Measurements from ENCODE around the gene TMEM117. TPM values are rescaled to one million over a fixed set of nuclear protein-coding genes. Genes with fewer than 3 reads are reported as not detected.

The TMEM117 gene
- total and polyA plus RNA-seq, 4 experiments from 2014 or later = 3.0 to 4.7 (median 3.8) TPM

- CTCF ChIA-PET (ENCODE audit: partially characterized antibody) = no interaction called here
- no peaks in the 10 kb centered on the region for H3K4me1 ChIP-seq (ENCODE audit: insufficient read depth, low read length)
Measured at GRCh38 chr12:43914391-43914790, 78.5 kb downstream of the TMEM117 start.

GRCh38 chr12:43914923-43915468 is 79.1 kb downstream of the TMEM117 start:
- Mint-ChIP-seq H3K27me3 (no peaks in the 10 kb centered on the region), H3K4me1 (peaks cover 0 to 5% (median under 1%) of the 10 kb centered on the region in 4 donors), H3K27ac (no peak overlapping the region), H3K9me3 (peaks cover 0 to 3% (median 0%) of the 10 kb centered on the region in 8 donors), H3K4me3 (no peak overlapping the region), H3K36me3 (no peaks in the 10 kb centered on the region)
- H3K4me1 ChIP-seq (ENCODE audit: insufficient read depth, low read length) = no peaks in the 10 kb centered on the region
- ChIA-PET POLR2A (ENCODE audit: partially characterized antibody) (no interaction called here), CTCF (ENCODE audit: partially characterized antibody) (no interaction called here)
- H3K4me3 ChIP-seq (ENCODE audit: low read length in 2 of 2) = no peak overlapping the region
- H3K27me3 ChIP-seq (ENCODE audit: insufficient read depth, low read length) = no peaks in the 10 kb centered on the region
- no peak for DNase-seq
- H3K9me3 ChIP-seq (ENCODE audit: control insufficient read depth in 1 of 2, low read length in 2 of 2) = no peaks in the 10 kb centered on the region
- H3K36me3 ChIP-seq (ENCODE audit: insufficient read depth, low read length) = no peaks in the 10 kb centered on the region
- H3K27ac ChIP-seq (ENCODE audit: low read depth, low read length) = no peak overlapping the region
- intact Hi-C loops (cut with micrococcal nuclease) = no loop called here

More at GRCh38 chr12:43914391-43914790, 78.5 kb downstream of the TMEM117 start:
- H3K36me3 Mint-ChIP-seq = no peaks in the 10 kb centered on the region
- peaks cover 0 to 5% (median under 1%) of the 10 kb centered on the region in 4 donors for H3K4me1 Mint-ChIP-seq
- POLR2A ChIA-PET (ENCODE audit: partially characterized antibody) = no interaction called here
- intact Hi-C loops (cut with micrococcal nuclease) = no loop called here
- H3K36me3 ChIP-seq (ENCODE audit: insufficient read depth, low read length) = no peaks in the 10 kb centered on the region
- H3K27ac ChIP-seq (ENCODE audit: low read depth, low read length) = no peak overlapping the region
- H3K27me3 ChIP-seq (ENCODE audit: insufficient read depth, low read length) = no peaks in the 10 kb centered on the region
- no peaks in the 10 kb centered on the region for H3K9me3 ChIP-seq (ENCODE audit: control insufficient read depth in 1 of 2, low read length in 2 of 2)
- no peak overlapping the region for H3K27ac Mint-ChIP-seq
- H3K4me3 Mint-ChIP-seq = no peak overlapping the region
- peaks cover 0 to 3% (median 0%) of the 10 kb centered on the region in 8 donors for H3K9me3 Mint-ChIP-seq
- H3K27me3 Mint-ChIP-seq = no peaks in the 10 kb centered on the region
- DNase-seq = no peak
- H3K4me3 ChIP-seq (ENCODE audit: low read length in 2 of 2) = no peak overlapping the region

- no peak overlapping the region for H3K4me3 ChIP-seq (ENCODE audit: low read length in 2 of 2)
- CTCF ChIA-PET (ENCODE audit: partially characterized antibody) = no interaction called here
- peaks cover 0 to 3% (median 0%) of the 10 kb centered on the region in 8 donors for H3K9me3 Mint-ChIP-seq
- H3K4me1 ChIP-seq (ENCODE audit: insufficient read depth, low read length) = no peaks in the 10 kb centered on the region
- H3K4me1 Mint-ChIP-seq = peaks cover 0 to 9% (median 2%) of the 10 kb centered on the region in 4 donors
- H3K36me3 ChIP-seq (ENCODE audit: insufficient read depth, low read length) = no peaks in the 10 kb centered on the region
- no peak for DNase-seq
- H3K27ac Mint-ChIP-seq = peak overlapping the region in 1 of 7 donors; percentile 44
- no peak overlapping the region for H3K4me3 Mint-ChIP-seq
- POLR2A ChIA-PET (ENCODE audit: partially characterized antibody) = no interaction called here
- no peaks in the 10 kb centered on the region for H3K36me3 Mint-ChIP-seq
- H3K27ac ChIP-seq (ENCODE audit: low read depth, low read length) = no peak overlapping the region
- no peaks in the 10 kb centered on the region for H3K27me3 Mint-ChIP-seq
- intact Hi-C loops (cut with micrococcal nuclease) = no loop called here
- H3K27me3 ChIP-seq (ENCODE audit: insufficient read depth, low read length) = no peaks in the 10 kb centered on the region
- no peaks in the 10 kb centered on the region for H3K9me3 ChIP-seq (ENCODE audit: control insufficient read depth in 1 of 2, low read length in 2 of 2)
Measured at GRCh38 chr12:43917896-43918295, 82.0 kb downstream of the TMEM117 start.

GRCh38 chr12:43921666-43922337 is 85.9 kb downstream of the TMEM117 start:
- CTCF ChIA-PET (ENCODE audit: partially characterized antibody) = no interaction called here
- no peaks in the 10 kb centered on the region for H3K9me3 ChIP-seq (ENCODE audit: control insufficient read depth in 1 of 2, low read length in 2 of 2)
- H3K27ac ChIP-seq (ENCODE audit: low read depth, low read length) = no peak overlapping the region
- no peaks in the 10 kb centered on the region for H3K27me3 ChIP-seq (ENCODE audit: insufficient read depth, low read length)
- DNase-seq = no peak
- H3K4me3 ChIP-seq (ENCODE audit: low read length in 2 of 2) = no peak overlapping the region
- peaks cover 0 to 4% (median under 1%) of the 10 kb centered on the region in 4 donors for H3K4me1 Mint-ChIP-seq
- no peaks in the 10 kb centered on the region for H3K27me3 Mint-ChIP-seq
- H3K36me3 ChIP-seq (ENCODE audit: insufficient read depth, low read length) = no peaks in the 10 kb centered on the region
- H3K4me1 ChIP-seq (ENCODE audit: insufficient read depth, low read length) = no peaks in the 10 kb centered on the region
- peaks cover 0 to 6% (median 0%) of the 10 kb centered on the region in 8 donors for H3K9me3 Mint-ChIP-seq
- no peak overlapping the region for H3K4me3 Mint-ChIP-seq
- H3K36me3 Mint-ChIP-seq = peaks cover 0 to 5% of the 10 kb centered on the region in 2 donors
- H3K27ac Mint-ChIP-seq = no peak overlapping the region
- intact Hi-C loops (cut with micrococcal nuclease) = no loop called here
- POLR2A ChIA-PET (ENCODE audit: partially characterized antibody) = no interaction called here

GRCh38 chr12:43930032-43930431 is 94.2 kb downstream of the TMEM117 start:
- H3K36me3 Mint-ChIP-seq = peaks cover 15 to 24% of the 10 kb centered on the region in 2 donors
- POLR2A ChIA-PET (ENCODE audit: partially characterized antibody) = no interaction called here
- Histone ChIP-seq H3K4me1 (ENCODE audit: insufficient read depth, low read length) (no peaks in the 10 kb centered on the region), H3K4me3 (ENCODE audit: low read length in 2 of 2) (no peak overlapping the region), H3K9me3 (ENCODE audit: control insufficient read depth in 1 of 2, low read length in 2 of 2) (peaks cover 5 to 8% of the 10 kb centered on the region in 2 donors), H3K36me3 (ENCODE audit: insufficient read depth, low read length) (no peaks in the 10 kb centered on the region), H3K27me3 (ENCODE audit: insufficient read depth, low read length) (no peaks in the 10 kb centered on the region), H3K27ac (ENCODE audit: low read depth, low read length) (no peak overlapping the region)
- peaks cover 0 to 29% (median 20%) of the 10 kb centered on the region in 8 donors for H3K9me3 Mint-ChIP-seq
- H3K27me3 Mint-ChIP-seq = no peaks in the 10 kb centered on the region
- no peak overlapping the region for H3K27ac Mint-ChIP-seq
- CTCF ChIA-PET (ENCODE audit: partially characterized antibody) = no interaction called here
- no peaks in the 10 kb centered on the region for H3K4me1 Mint-ChIP-seq
- no peak for DNase-seq
- intact Hi-C loops (cut with micrococcal nuclease) = no loop called here
- no peak overlapping the region for H3K4me3 Mint-ChIP-seq

- H3K4me3 ChIP-seq (ENCODE audit: low read length in 2 of 2) = no peak overlapping the region
- H3K9me3 ChIP-seq (ENCODE audit: control insufficient read depth in 1 of 2, low read length in 2 of 2) = peaks cover 5 to 8% of the 10 kb centered on the region in 2 donors
- no peak for DNase-seq
- Mint-ChIP-seq H3K4me1 (no peaks in the 10 kb centered on the region), H3K36me3 (peaks cover 15 to 24% of the 10 kb centered on the region in 2 donors), H3K27ac (no peak overlapping the region), H3K9me3 (peaks cover 0 to 29% (median 20%) of the 10 kb centered on the region in 8 donors), H3K27me3 (no peaks in the 10 kb centered on the region), H3K4me3 (no peak overlapping the region)
- H3K36me3 ChIP-seq (ENCODE audit: insufficient read depth, low read length) = no peaks in the 10 kb centered on the region
- intact Hi-C loops (cut with micrococcal nuclease) = no loop called here
- H3K4me1 ChIP-seq (ENCODE audit: insufficient read depth, low read length) = no peaks in the 10 kb centered on the region
- CTCF ChIA-PET (ENCODE audit: partially characterized antibody) = interaction anchor here (0.6 kb wide), 1 partner anchor 49 kb away, joined by 3 read pairs; no protein-coding TSS in a partner anchor
- H3K27ac ChIP-seq (ENCODE audit: low read depth, low read length) = no peak overlapping the region
- POLR2A ChIA-PET (ENCODE audit: partially characterized antibody) = no interaction called here
- H3K27me3 ChIP-seq (ENCODE audit: insufficient read depth, low read length) = no peaks in the 10 kb centered on the region
Measured at GRCh38 chr12:43931187-43931586, 95.3 kb downstream of the TMEM117 start.

- H3K9me3 ChIP-seq (ENCODE audit: control insufficient read depth in 1 of 2, low read length in 2 of 2) = peaks cover 0 to 5% of the 10 kb centered on the region in 2 donors
- no peak overlapping the region for H3K27ac ChIP-seq (ENCODE audit: low read depth, low read length)
- no peak overlapping the region for H3K4me3 Mint-ChIP-seq
- no peak overlapping the region for H3K4me3 ChIP-seq (ENCODE audit: low read length in 2 of 2)
- H3K27me3 ChIP-seq (ENCODE audit: insufficient read depth, low read length) = no peaks in the 10 kb centered on the region
- H3K9me3 Mint-ChIP-seq = peaks cover 0 to 21% (median 15%) of the 10 kb centered on the region in 8 donors
- intact Hi-C loops (cut with micrococcal nuclease) = no loop called here
- ChIA-PET CTCF (ENCODE audit: partially characterized antibody) (no interaction called here), POLR2A (ENCODE audit: partially characterized antibody) (no interaction called here)
- DNase-seq = no peak
- no peak overlapping the region for H3K27ac Mint-ChIP-seq
- H3K4me1 ChIP-seq (ENCODE audit: insufficient read depth, low read length) = no peaks in the 10 kb centered on the region
- H3K36me3 ChIP-seq (ENCODE audit: insufficient read depth, low read length) = no peaks in the 10 kb centered on the region
- H3K27me3 Mint-ChIP-seq = no peaks in the 10 kb centered on the region
- H3K36me3 Mint-ChIP-seq = peaks cover 13 to 20% of the 10 kb centered on the region in 2 donors
- no peaks in the 10 kb centered on the region for H3K4me1 Mint-ChIP-seq
Measured at GRCh38 chr12:43935581-43935980, 99.7 kb downstream of the TMEM117 start.
